ENCODE measurements around the gene CLDN15. TPM values are rescaled to one million over a fixed set of nuclear protein-coding genes. Genes with fewer than 3 reads are reported as not detected.

The CLDN15 gene
- total RNA-seq, 4 donors from 2014 or later = 27.2 to 58.5 (median 45.4) TPM

GRCh38 chr7:101220295-101220694 lies 17.3 kb downstream of the CLDN15 start:
- H3K36me3 ChIP-seq = peaks cover 0 to 20% (median 10%) of the 10 kb centered on the region in 4 donors
- WGBS, 2 donors (ENCODE audit: low coverage in 1 of 2) = 33 to 89% methylated on average over 1 to 5 of the region's 5 CpGs
- H3K4me1 ChIP-seq = peaks cover 16 to 31% (median 27%) of the 10 kb centered on the region in 4 donors
- in situ Hi-C loops (cut with MboI; ENCODE audit: low pct_ligation_motif_present in 1 of 4, low pct_unique_long_range_greater_than_20kb in 1 of 4, low sequenced_read_pairs in 3 of 4) (no loop called here), intact Hi-C loops (cut with DNase I; ENCODE audit: low total_unique reads) (no loop called here)
- H3K27ac ChIP-seq = no peak overlapping the region
- DNase-seq = no peak
- no peak overlapping the region for H3K4me3 ChIP-seq
- no peaks in the 10 kb centered on the region for H3K9me3 ChIP-seq
- no peak for TF ChIP-seq CTCF (IDR thresholded peaks at IDR 0.05)
- TF ChIP-seq POLR2AphosphoS5 (IDR thresholded peaks at IDR 0.05) = no peak
- TF ChIP-seq EP300 (IDR thresholded peaks at IDR 0.05; ENCODE audit: low read depth) = no peak
- TF ChIP-seq POLR2A (IDR thresholded peaks at IDR 0.05) = no peak
- no peaks in the 10 kb centered on the region for H3K27me3 ChIP-seq

GRCh38 chr7:101218236-101219125 lies 19.1 kb downstream of the CLDN15 start:
- Histone ChIP-seq H3K36me3 (peaks cover 0 to 11% (median 4%) of the 10 kb centered on the region in 4 donors), H3K4me1 (peaks cover 16 to 36% (median 27%) of the 10 kb centered on the region in 4 donors), H3K27me3 (no peaks in the 10 kb centered on the region), H3K9me3 (no peaks in the 10 kb centered on the region), H3K4me3 (peak overlapping the region; percentile 73 to 96 (median 78)), H3K27ac (peak overlapping the region; percentile 90 to 97 (median 96))
- TF ChIP-seq POLR2A (IDR thresholded peaks at IDR 0.05) = no peak
- TF ChIP-seq EP300 (IDR thresholded peaks at IDR 0.05; ENCODE audit: low read depth) = no peak
- TF ChIP-seq CTCF (IDR thresholded peaks at IDR 0.05) = no peak
- no peak for TF ChIP-seq POLR2AphosphoS5 (IDR thresholded peaks at IDR 0.05)
- intact Hi-C loops (cut with DNase I; ENCODE audit: low total_unique reads) = no loop called here
- in situ Hi-C loops (cut with MboI; ENCODE audit: low pct_ligation_motif_present in 1 of 4, low pct_unique_long_range_greater_than_20kb in 1 of 4, low sequenced_read_pairs in 3 of 4) = no loop called here
- WGBS, 2 donors (ENCODE audit: low coverage in 1 of 2) = 6 to 13% methylated on average over 13 to 26 of the region's 26 CpGs
- DNase-seq = no peak

GRCh38 chr7:101217388-101218235 lies 20.0 kb downstream of the CLDN15 start, which contains the start of the genes PLOD3 and ZNHIT1:
TSS of gene PLOD3 (minus strand) at chr7:101217581. CDS start at chr7:101217274, 307 bp downstream.
TSS of gene ZNHIT1 (plus strand) at chr7:101218165. CDS start at chr7:101218196, 31 bp downstream.
- peak; percentile 64 for TF ChIP-seq POLR2A (IDR thresholded peaks at IDR 0.05)
- peak in 3 of 5 experiments; percentile 11 to 36 (median 20) for TF ChIP-seq CTCF (IDR thresholded peaks at IDR 0.05)
- no peak for TF ChIP-seq EP300 (IDR thresholded peaks at IDR 0.05; ENCODE audit: low read depth)
- peak; percentile 33 to 71 (median 44) for TF ChIP-seq POLR2AphosphoS5 (IDR thresholded peaks at IDR 0.05)
- H3K9me3 ChIP-seq = no peaks in the 10 kb centered on the region
- intact Hi-C loops (cut with DNase I; ENCODE audit: low total_unique reads) (no loop called here), in situ Hi-C loops (cut with MboI; ENCODE audit: low pct_ligation_motif_present in 1 of 4, low pct_unique_long_range_greater_than_20kb in 1 of 4, low sequenced_read_pairs in 3 of 4) (no loop called here)
- peak within 1 kb of the TSS; percentile 73 to 96 (median 78) for H3K4me3 ChIP-seq
- H3K36me3 ChIP-seq = peaks cover 0 to 9% (median under 1%) of the 10 kb centered on the region in 4 donors
- H3K4me1 ChIP-seq = peaks cover 16 to 36% (median 27%) of the 10 kb centered on the region in 4 donors
- peak; percentile 98 for DNase-seq
- 1 to 5% methylated on average over 3 to 57 of the region's 57 CpGs for WGBS, 2 donors (ENCODE audit: low coverage in 1 of 2)
- H3K27me3 ChIP-seq = no peaks in the 10 kb centered on the region
- peak within 1 kb of the TSS; percentile 90 to 97 (median 96) for H3K27ac ChIP-seq
